Myocyte (in vitro differentiated cells): ENCODE measurements around the gene TFAP2D. TPM values are rescaled to one million over a fixed set of nuclear protein-coding genes. Genes with fewer than 3 reads are reported as not detected.

ENCODE experiments used
- DNase-seq: peaks from one replicate; pipeline ENCODE4 v3.0.0-alpha.2; 2012; ENCODE audit warnings: low read depth
- total RNA-seq: library from RNA; depleted of rRNA; stranded (reverse); fragments of >200 nt; gene quantifications from 2 replicates; pipeline ENCODE4 v1.2.3, GENCODE V29; 2014

The TFAP2D gene
- total RNA-seq, 1 donor from 2014 or later: not detected

- no peak for DNase-seq
Observed at GRCh38 chr6:50818020-50818419, 104.7 kb downstream of the TFAP2D start.

- DNase-seq: no peak
Observed at GRCh38 chr6:50818673-50819072, 105.3 kb downstream of the TFAP2D start, which contains the start of gene TFAP2B. TFAP2B (plus strand) TSS chr6:50818871; CDS start chr6:50818892, 21 bp downstream.

GRCh38 chr6:50819466-50819903 is 106.2 kb downstream of the TFAP2D start:
- DNase-seq: no peak

- DNase-seq: no peak
Observed at GRCh38 chr6:50819904-50820868, 106.9 kb downstream of the TFAP2D start.

- DNase-seq: no peak
Observed at GRCh38 chr6:50820869-50821264, 107.5 kb downstream of the TFAP2D start.

- no peak for DNase-seq
Observed at GRCh38 chr6:50821441-50822077, 108.2 kb downstream of the TFAP2D start.

- peak; percentile 38 for DNase-seq
Observed at GRCh38 chr6:50822078-50822476, 108.8 kb downstream of the TFAP2D start.

Other genes with a start within 250 kb of the TFAP2D start
- gene TFAP2B, start 105.3 kb downstream of the TFAP2D start, total RNA-seq: not detected in 2 replicates